Astrocyte (in vitro differentiated cells and primary cell): ENCODE measurements around the gene OPCML. TPM values are rescaled to one million over a fixed set of nuclear protein-coding genes. Genes with fewer than 3 reads are reported as not detected.

ENCODE experiments used
- DNase-seq: peaks from one replicate; pipeline ENCODE4 v3.0.0-alpha.2; 2010; ENCODE audit warnings: low read depth
- FAIRE-seq: peaks from 2 replicates; lab custom pipeline; 2011; peaks lifted over from hg19 to GRCh38; lab: Jason Lieb, UNC
- H2AFZ ChIP-seq: 2 replicates; pipeline ENCODE4 v1.6.0; 2012; ENCODE audit warnings: low read depth, low read length, inconsistent platforms
- H3K27ac ChIP-seq: 2 replicates; pipeline ENCODE4 v1.5.1; 2011; ENCODE audit warnings: low read depth, low read length, inconsistent platforms
- H3K27me3 ChIP-seq: 2 replicates; pipeline ENCODE4 v1.6.0; 2011; ENCODE audit warnings: low read length, inconsistent platforms; ENCODE audit not compliant: insufficient read depth
- H3K36me3 ChIP-seq: 2 replicates; pipeline ENCODE4 v1.5.1; 2011; ENCODE audit warnings: low read length, inconsistent platforms; ENCODE audit not compliant: insufficient read depth
- H3K4me1 ChIP-seq: 2 replicates; pipeline ENCODE4 v1.5.1; 2011; ENCODE audit warnings: low read length, inconsistent platforms; ENCODE audit not compliant: insufficient read depth
- H3K4me2 ChIP-seq: 2 replicates; pipeline ENCODE4 v1.6.0; 2012; ENCODE audit warnings: low read length, inconsistent platforms
- H3K4me3 ChIP-seq: 2 replicates; pipeline ENCODE4 v1.5.1; 2011; ENCODE audit warnings: low read depth, mild to moderate bottlenecking, low read length, inconsistent platforms; ENCODE audit not compliant: insufficient read depth
- H3K79me2 ChIP-seq: 2 replicates; pipeline ENCODE4 v1.6.0; 2012; ENCODE audit warnings: mild to moderate bottlenecking, low read length, inconsistent platforms; ENCODE audit not compliant: insufficient read depth
- H3K9ac ChIP-seq: 2 replicates; pipeline ENCODE4 v1.6.0; 2012; ENCODE audit warnings: mild to moderate bottlenecking, low read length, inconsistent platforms
- H3K9me3 ChIP-seq: 2 replicates; pipeline ENCODE4 v1.5.1; 2012; ENCODE audit warnings: low read depth, mild to moderate bottlenecking, low read length, inconsistent platforms; ENCODE audit not compliant: insufficient read depth
- H4K20me1 ChIP-seq: 2 replicates; pipeline ENCODE4 v1.6.0; 2012; ENCODE audit warnings: low read length, inconsistent platforms; ENCODE audit not compliant: insufficient read depth
- H3K27ac Mint-ChIP-seq: one replicate; pipeline ENCODE4 v1.8.0; 2021; ENCODE audit warnings: mild to moderate bottlenecking, mixed read lengths; ENCODE audit not compliant: unreplicated experiment
- H3K27me3 Mint-ChIP-seq: one replicate; pipeline ENCODE4 v1.8.0; 2021; ENCODE audit warnings: low read depth, mixed read lengths; ENCODE audit not compliant: unreplicated experiment
- H3K36me3 Mint-ChIP-seq: one replicate; pipeline ENCODE4 v1.8.0; 2021; ENCODE audit warnings: low read depth, mixed read lengths; ENCODE audit not compliant: unreplicated experiment
- H3K4me1 Mint-ChIP-seq: one replicate; pipeline ENCODE4 v1.8.0; 2021; ENCODE audit warnings: low read depth, mixed read lengths; ENCODE audit not compliant: unreplicated experiment
- H3K4me3 Mint-ChIP-seq: one replicate; pipeline ENCODE4 v1.8.0; 2021; ENCODE audit warnings: mild to moderate bottlenecking, moderate library complexity, mixed read lengths; ENCODE audit not compliant: unreplicated experiment
- H3K9me3 Mint-ChIP-seq: one replicate; pipeline ENCODE4 v1.8.0; 2021; ENCODE audit warnings: mild to moderate bottlenecking, mixed read lengths; ENCODE audit not compliant: unreplicated experiment
- CTCF ChIP-seq: IDR thresholded peaks from 2 replicates; pipeline ENCODE4 v1.5.1; 2011; ENCODE audit warnings: low read depth, mild to moderate bottlenecking, inconsistent platforms, low read length, moderate library complexity; ENCODE audit not compliant: insufficient read depth
- EZH2 ChIP-seq: IDR thresholded peaks from 2 replicates; pipeline ENCODE4 v1.6.1; 2012; ENCODE audit warnings: mild to moderate bottlenecking, low read length, inconsistent platforms; ENCODE audit not compliant: insufficient read depth
- total RNA-seq: library from RNA; stranded (reverse); gene quantifications from 2 replicates; pipeline ENCODE4 v1.2.1, GENCODE V29; 2021

Gene OPCML
- total RNA-seq, 1 donor from 2014 or later = 7.9 TPM

DNA sequence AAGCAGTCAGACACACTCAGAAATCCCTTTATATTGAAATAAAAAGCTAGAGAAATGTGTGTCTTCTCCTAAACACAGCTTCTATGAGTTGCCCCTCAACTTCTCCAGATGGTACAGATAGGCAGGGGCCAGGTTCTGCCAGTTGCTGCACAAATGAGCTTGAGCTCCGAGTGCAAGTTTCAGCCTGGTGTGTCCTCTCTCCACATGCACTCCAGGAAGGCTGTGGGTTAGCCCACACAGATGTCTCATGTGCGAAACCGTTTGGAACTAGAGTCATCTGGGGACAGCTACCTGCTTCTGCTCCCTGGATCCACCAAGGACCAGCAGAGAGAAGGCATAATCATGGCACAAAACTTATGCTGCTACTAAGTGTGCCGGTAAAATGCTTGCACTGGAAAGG is 812.6 kb downstream of the OPCML start:
- Mint-ChIP-seq H3K36me3 (no peaks in the 10 kb centered on the region), H3K4me1 (peaks cover 31% of the 10 kb centered on the region), H3K27me3 (no peaks in the 10 kb centered on the region), H3K4me3 (peak overlapping the region; percentile 12), H3K9me3 (peaks cover 10% of the 10 kb centered on the region), H3K27ac (peak overlapping the region; percentile 96)
- DNase-seq (no peak), FAIRE-seq (no peak)
- Histone ChIP-seq H3K9ac (peak overlapping the region; percentile 1), H3K27me3 (no peaks in the 10 kb centered on the region), H3K27ac (no peak overlapping the region), H3K9me3 (no peaks in the 10 kb centered on the region), H3K4me2 (peak overlapping the region; percentile 47), H3K36me3 (no peaks in the 10 kb centered on the region), H3K4me3 (no peak overlapping the region), H2AFZ (peak overlapping the region; percentile 3), H3K4me1 (peaks cover 10% of the 10 kb centered on the region), H3K79me2 (no peaks in the 10 kb centered on the region), H4K20me1 (no peaks in the 10 kb centered on the region)
- TF ChIP-seq EZH2 (no peak), CTCF (no peak)

GRCh38 chr11:132718711-132719671 is 813.3 kb downstream of the OPCML start:
- no peaks in the 10 kb centered on the region for H3K36me3 Mint-ChIP-seq
- peak overlapping the region; percentile 47 for H3K4me2 ChIP-seq
- no peaks in the 10 kb centered on the region for H3K79me2 ChIP-seq
- no peak overlapping the region for H3K4me3 ChIP-seq
- DNase-seq (peak; percentile 76), FAIRE-seq (no peak)
- H4K20me1 ChIP-seq = no peaks in the 10 kb centered on the region
- peak overlapping the region; percentile 55 for H2AFZ ChIP-seq
- peaks cover 10% of the 10 kb centered on the region for H3K4me1 ChIP-seq
- H3K4me3 Mint-ChIP-seq = peak overlapping the region; percentile 21
- no peaks in the 10 kb centered on the region for H3K27me3 Mint-ChIP-seq
- H3K36me3 ChIP-seq = no peaks in the 10 kb centered on the region
- peaks cover 31% of the 10 kb centered on the region for H3K4me1 Mint-ChIP-seq
- H3K27ac Mint-ChIP-seq = peak overlapping the region; percentile 92
- H3K9ac ChIP-seq = no peak overlapping the region
- no peak overlapping the region for H3K27ac ChIP-seq
- peaks cover 4% of the 10 kb centered on the region for H3K9me3 Mint-ChIP-seq
- TF ChIP-seq CTCF (no peak), EZH2 (no peak)
- no peaks in the 10 kb centered on the region for H3K27me3 ChIP-seq
- H3K9me3 ChIP-seq = no peaks in the 10 kb centered on the region

- H3K27ac ChIP-seq = no peak overlapping the region
- no peaks in the 10 kb centered on the region for H3K79me2 ChIP-seq
- FAIRE-seq = no peak
- peaks cover 10% of the 10 kb centered on the region for H3K4me1 ChIP-seq
- H3K27me3 ChIP-seq = no peaks in the 10 kb centered on the region
- no peaks in the 10 kb centered on the region for H3K27me3 Mint-ChIP-seq
- H2AFZ ChIP-seq = no peak overlapping the region
- peaks cover 31% of the 10 kb centered on the region for H3K4me1 Mint-ChIP-seq
- no peak overlapping the region for H3K4me3 ChIP-seq
- no peak overlapping the region for H3K27ac Mint-ChIP-seq
- H3K36me3 Mint-ChIP-seq = no peaks in the 10 kb centered on the region
- no peaks in the 10 kb centered on the region for H3K36me3 ChIP-seq
- no peak overlapping the region for H3K9ac ChIP-seq
- H3K9me3 ChIP-seq = no peaks in the 10 kb centered on the region
- TF ChIP-seq EZH2 (no peak), CTCF (no peak)
- H3K4me2 ChIP-seq = no peak overlapping the region
- no peaks in the 10 kb centered on the region for H4K20me1 ChIP-seq
- H3K4me3 Mint-ChIP-seq = no peak overlapping the region
- DNase-seq = no peak
- H3K9me3 Mint-ChIP-seq = peaks cover 4% of the 10 kb centered on the region
These were observed 814.5 kb downstream of the OPCML start for GRCh38 chr11:132717824-132718223.
